Anterior cingulate cortex (tissue), 58 donors: ENCODE measurements around the gene PON2.

ENCODE experiments used
- DNase-seq, 58 donors: peaks; one replicate each; lab custom pipeline; 2025; lab: John Stamatoyannopoulos, UW

The PON2 gene

DNA sequence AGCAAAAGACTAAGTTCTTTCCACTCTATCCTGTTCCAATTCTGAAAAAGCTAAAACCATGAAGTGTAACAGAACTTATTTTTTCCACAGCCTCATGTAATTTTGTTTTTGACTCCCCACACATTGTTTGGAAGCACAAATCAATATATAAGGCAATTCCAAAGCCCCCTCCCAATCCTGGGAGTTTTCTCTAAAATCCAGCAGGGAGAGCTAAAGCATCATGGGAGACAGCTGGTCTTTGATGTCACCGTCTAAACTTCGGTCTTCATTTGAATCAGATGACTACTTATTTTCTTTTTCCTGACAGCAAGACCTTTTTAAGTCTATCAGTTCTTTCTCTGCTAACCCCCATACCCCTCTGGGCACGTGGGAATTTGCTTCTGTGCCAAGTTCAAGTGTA lies 77.2 kb downstream of the PON2 start:
- no peak for DNase-seq
